PFSK-1 (cell line): Measurements from ENCODE around the gene PVALEF.

Experiments
- FOXP2 ChIP-seq: optimal IDR thresholded peaks from 2 replicates; pipeline ENCODE3; 2011; ENCODE audit warnings: borderline replicate concordance, control low read depth, inconsistent platforms; ENCODE audit not compliant: insufficient read depth; ENCODE audit errors: extremely low read length, extremely low read depth
- POLR2AphosphoS5 ChIP-seq: IDR thresholded peaks from 2 replicates; pipeline ENCODE4 v1.6.1; 2012; ENCODE audit warnings: low read depth, mild to moderate bottlenecking, control low read depth, low read length, moderate library complexity
- TAF1 ChIP-seq: IDR thresholded peaks from 2 replicates; pipeline ENCODE4 v1.6.1; 2012; ENCODE audit warnings: low read length, control low read depth, borderline replicate concordance; ENCODE audit not compliant: insufficient read depth
- TF ChIP-seq, protein P1 (sequence below), 2 experiments: IDR thresholded peaks; 2 replicates each; pipeline versions ENCODE4 v1.6.1 to v1.8.0; 2011 to 2012; ENCODE audit warnings: low read depth in 2 of 2, low read length in 2 of 2, control low read depth in 1 of 2, inconsistent platforms in 1 of 2, mild to moderate bottlenecking in 1 of 2, moderate library complexity in 1 of 2; ENCODE audit not compliant: insufficient read depth in 1 of 2

DNA sequence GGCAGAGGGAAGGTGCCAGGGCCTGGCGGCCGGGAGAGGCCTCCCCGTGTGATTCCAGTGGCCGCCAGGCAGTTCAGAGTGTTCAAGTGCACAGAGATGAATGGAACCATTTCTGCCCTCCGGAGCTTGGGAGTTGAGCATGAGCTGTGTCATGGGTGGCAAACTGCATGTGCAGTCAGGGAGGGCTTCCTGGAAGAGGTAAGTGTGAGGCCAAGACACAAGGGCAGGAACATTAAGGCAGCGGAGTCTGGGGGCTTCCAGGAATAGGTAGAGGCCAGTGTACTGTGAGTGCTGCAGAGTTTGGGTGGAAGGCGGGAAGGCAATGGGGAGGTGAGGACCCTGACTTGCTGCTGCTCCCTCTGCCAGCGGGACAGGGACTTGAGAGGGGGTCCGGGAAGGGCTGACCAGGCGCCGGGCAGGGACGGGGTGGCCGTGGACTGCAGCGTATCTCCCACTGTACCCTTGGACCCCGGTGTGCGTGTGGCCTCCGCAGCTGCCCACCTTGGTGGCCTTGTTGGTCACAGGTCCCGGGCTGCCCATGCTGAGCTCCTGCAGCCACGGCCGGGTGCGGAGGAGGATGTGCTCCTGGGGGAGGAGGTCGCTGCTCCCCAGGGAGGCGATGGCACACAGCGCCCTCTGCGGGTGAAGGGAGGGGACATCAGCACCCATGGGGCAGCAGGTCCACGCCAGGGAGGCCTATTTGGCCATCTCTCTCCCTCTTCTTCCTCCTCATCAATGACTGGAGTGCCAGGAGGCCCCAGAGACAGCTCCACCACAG lies 64.9 kb downstream of the PVALEF start:
- no peak for TF ChIP-seq POLR2AphosphoS5
- no peak for TF ChIP-seq TAF1
- TF ChIP-seq, protein P1, sequence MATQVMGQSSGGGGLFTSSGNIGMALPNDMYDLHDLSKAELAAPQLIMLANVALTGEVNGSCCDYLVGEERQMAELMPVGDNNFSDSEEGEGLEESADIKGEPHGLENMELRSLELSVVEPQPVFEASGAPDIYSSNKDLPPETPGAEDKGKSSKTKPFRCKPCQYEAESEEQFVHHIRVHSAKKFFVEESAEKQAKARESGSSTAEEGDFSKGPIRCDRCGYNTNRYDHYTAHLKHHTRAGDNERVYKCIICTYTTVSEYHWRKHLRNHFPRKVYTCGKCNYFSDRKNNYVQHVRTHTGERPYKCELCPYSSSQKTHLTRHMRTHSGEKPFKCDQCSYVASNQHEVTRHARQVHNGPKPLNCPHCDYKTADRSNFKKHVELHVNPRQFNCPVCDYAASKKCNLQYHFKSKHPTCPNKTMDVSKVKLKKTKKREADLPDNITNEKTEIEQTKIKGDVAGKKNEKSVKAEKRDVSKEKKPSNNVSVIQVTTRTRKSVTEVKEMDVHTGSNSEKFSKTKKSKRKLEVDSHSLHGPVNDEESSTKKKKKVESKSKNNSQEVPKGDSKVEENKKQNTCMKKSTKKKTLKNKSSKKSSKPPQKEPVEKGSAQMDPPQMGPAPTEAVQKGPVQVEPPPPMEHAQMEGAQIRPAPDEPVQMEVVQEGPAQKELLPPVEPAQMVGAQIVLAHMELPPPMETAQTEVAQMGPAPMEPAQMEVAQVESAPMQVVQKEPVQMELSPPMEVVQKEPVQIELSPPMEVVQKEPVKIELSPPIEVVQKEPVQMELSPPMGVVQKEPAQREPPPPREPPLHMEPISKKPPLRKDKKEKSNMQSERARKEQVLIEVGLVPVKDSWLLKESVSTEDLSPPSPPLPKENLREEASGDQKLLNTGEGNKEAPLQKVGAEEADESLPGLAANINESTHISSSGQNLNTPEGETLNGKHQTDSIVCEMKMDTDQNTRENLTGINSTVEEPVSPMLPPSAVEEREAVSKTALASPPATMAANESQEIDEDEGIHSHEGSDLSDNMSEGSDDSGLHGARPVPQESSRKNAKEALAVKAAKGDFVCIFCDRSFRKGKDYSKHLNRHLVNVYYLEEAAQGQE (IDR thresholded peaks at IDR 0.05; ENCODE audit: insufficient read depth in 1 of 2, low read depth in 2 of 2, low read length in 2 of 2), result no peak
- TF ChIP-seq FOXP2, result no peak
